Neural cell (in vitro differentiated cells): Measurements from ENCODE around the gene ICE1. TPM values are rescaled to one million over a fixed set of nuclear protein-coding genes. Genes with fewer than 3 reads are reported as not detected.
"Not testable (repeated sequence)": the region's sequence is repeated elsewhere in the genome, so short reads cannot be mapped to it uniquely, and the experiment has no call there.

Experiments used
- H2AFZ ChIP-seq: fragments of 200-600, 300-800 bp; sonication (generic), shearing (Covaris generic); 2 replicates; pipeline ENCODE4 v1.6.0; 2014; ENCODE audit warnings: low read depth, mild to moderate bottlenecking, antibody characterized with exemption, low read length, moderate library complexity
- H3F3A ChIP-seq: fragments of 200-600 bp; shearing (Covaris generic); 2 replicates; pipeline ENCODE4 v1.6.1; 2016; ENCODE audit warnings: mild to moderate bottlenecking, moderate library complexity, mixed read lengths, antibody characterized with exemption, low read length; ENCODE audit not compliant: insufficient read depth, poor library complexity, severe bottlenecking
- H3K27ac ChIP-seq: fragments of 200-600, 300-800 bp; sonication (generic), shearing (Covaris generic); 2 replicates; pipeline ENCODE4 v1.5.1; 2014; ENCODE audit warnings: mild to moderate bottlenecking, low read length, moderate library complexity
- H3K27me3 ChIP-seq: fragments of 300-800, 200-600 bp; sonication (generic), shearing (Covaris generic); 2 replicates; pipeline ENCODE4 v1.6.0; 2014; ENCODE audit warnings: mild to moderate bottlenecking, low read depth, low read length, moderate library complexity; ENCODE audit not compliant: insufficient read depth
- H3K36me3 ChIP-seq: fragments of 300-800, 200-600 bp; sonication (generic), shearing (Covaris generic); 2 replicates; pipeline ENCODE4 v1.5.1; 2014; ENCODE audit warnings: mild to moderate bottlenecking, antibody characterized with exemption, low read length, moderate library complexity; ENCODE audit not compliant: insufficient read depth
- H3K4me2 ChIP-seq: fragments of 300-800, 200-600 bp; sonication (generic), shearing (Covaris generic); 2 replicates; pipeline ENCODE4 v1.6.0; 2014; ENCODE audit warnings: mild to moderate bottlenecking, low read length
- H3K4me3 ChIP-seq: fragments of 300-800, 200-600 bp; sonication (generic), shearing (Covaris generic); 2 replicates; pipeline ENCODE4 v1.5.1; 2014; ENCODE audit warnings: mild to moderate bottlenecking, low read length, moderate library complexity
- H3K79me2 ChIP-seq: fragments of 200-600 bp; shearing (Covaris generic); replicated peaks from 2 replicates; pipeline ENCODE4 v1.6.0; 2014; ENCODE audit warnings: mild to moderate bottlenecking, low read length, moderate library complexity; ENCODE audit not compliant: insufficient read depth
- H3K9ac ChIP-seq: fragments of 300-800, 200-600 bp; sonication (generic), shearing (Covaris generic); 2 replicates; pipeline ENCODE4 v1.6.1; 2016; ENCODE audit warnings: mild to moderate bottlenecking, low read length, mixed read lengths
- H3K9me2 ChIP-seq: fragments of 200-600 bp; shearing (Covaris generic); 2 replicates; pipeline ENCODE4 v1.6.1; 2016; ENCODE audit warnings: mild to moderate bottlenecking, low read length, mixed read lengths; ENCODE audit not compliant: insufficient read depth
- H3K9me3 ChIP-seq: fragments of 200-600, 300-800 bp; sonication (generic), shearing (Covaris generic); 2 replicates; pipeline ENCODE4 v1.6.1; 2016; ENCODE audit warnings: mild to moderate bottlenecking, mixed run types, low read length, moderate library complexity, mixed read lengths
- H4K20me1 ChIP-seq: fragments of 200-600 bp; shearing (Covaris generic); 2 replicates; pipeline ENCODE4 v1.6.1; 2016; ENCODE audit warnings: mild to moderate bottlenecking, mixed run types; ENCODE audit not compliant: insufficient read depth
- CTCF ChIP-seq: fragments of 450-650 bp; IDR thresholded peaks from 2 replicates; pipeline ENCODE4 v1.5.1; 2014; ENCODE audit warnings: antibody characterized with exemption, mild to moderate bottlenecking, moderate library complexity; ENCODE audit not compliant: poor library complexity, severe bottlenecking
- EP300 ChIP-seq: fragments of 450-650 bp; conservative IDR thresholded peaks from 2 replicates; pipeline ENCODE4 v1.6.1; 2014; ENCODE audit warnings: antibody characterized with exemption, mild to moderate bottlenecking, moderate library complexity; ENCODE audit not compliant: poor library complexity, severe bottlenecking
- EZH2 ChIP-seq: fragments of 200-600, 300-800 bp; shearing (Covaris generic), sonication (generic); IDR thresholded peaks from 2 replicates; pipeline ENCODE4 v1.6.1; 2014; ENCODE audit warnings: antibody characterized with exemption, low read length, borderline replicate concordance, mild to moderate bottlenecking; ENCODE audit not compliant: insufficient read depth, poor library complexity, severe bottlenecking
- MXI1 ChIP-seq: fragments of 450-650 bp; conservative IDR thresholded peaks from 2 replicates; pipeline ENCODE4 v1.6.1; 2014; ENCODE audit warnings: antibody characterized with exemption, mild to moderate bottlenecking; ENCODE audit not compliant: poor library complexity, severe bottlenecking
- POLR2AphosphoS5 ChIP-seq: IDR thresholded peaks from 2 replicates; pipeline ENCODE4 v1.6.1; 2012
- RAD21 ChIP-seq: fragments of 450-650 bp; conservative IDR thresholded peaks from 2 replicates; pipeline ENCODE4 v1.6.1; 2014; ENCODE audit warnings: antibody characterized with exemption, mild to moderate bottlenecking, moderate library complexity
- SMC3 ChIP-seq: fragments of 450-650 bp; conservative IDR thresholded peaks from 2 replicates; pipeline ENCODE4 v1.6.1; 2014; ENCODE audit warnings: antibody characterized with exemption, mild to moderate bottlenecking, moderate library complexity; ENCODE audit not compliant: poor library complexity
- TAF1 ChIP-seq: IDR thresholded peaks from 2 replicates; pipeline ENCODE4 v1.6.1; 2012; ENCODE audit warnings: low read depth
- polyA plus RNA-seq: library from polyadenylated mRNA; depleted of rRNA; stranded (reverse); fragments of >200 nt; gene quantifications from 2 replicates; pipeline ENCODE4 v1.2.3, GENCODE V29; 2014
- TF ChIP-seq, protein P1 (sequence below): IDR thresholded peaks from 2 replicates; pipeline ENCODE4 v1.6.1; 2012; ENCODE audit warnings: borderline replicate concordance

The ICE1 gene
- polyA plus RNA-seq, 1 donor from 2014 or later: 22.1 TPM

- Histone ChIP-seq H3K79me2 (no peaks in the 10 kb centered on the region), H3K9ac (no peak overlapping the region), H3K9me3 (peaks cover 6% of the 10 kb centered on the region), H3K27me3 (no peaks in the 10 kb centered on the region), H3F3A (no peaks in the 10 kb centered on the region), H3K4me3 (no peak overlapping the region), H3K4me2 (no peak overlapping the region), H3K36me3 (no peaks in the 10 kb centered on the region), H4K20me1 (no peaks in the 10 kb centered on the region), H3K9me2 (no peaks in the 10 kb centered on the region), H2AFZ (no peak overlapping the region), H3K27ac (no peak overlapping the region)
- no peak for TF ChIP-seq CTCF
- TF ChIP-seq TAF1: no peak
- no peak for TF ChIP-seq SMC3
- no peak for TF ChIP-seq EZH2
- TF ChIP-seq POLR2AphosphoS5: no peak
- no peak for TF ChIP-seq RAD21
- TF ChIP-seq EP300: no peak
- TF ChIP-seq, protein P1, sequence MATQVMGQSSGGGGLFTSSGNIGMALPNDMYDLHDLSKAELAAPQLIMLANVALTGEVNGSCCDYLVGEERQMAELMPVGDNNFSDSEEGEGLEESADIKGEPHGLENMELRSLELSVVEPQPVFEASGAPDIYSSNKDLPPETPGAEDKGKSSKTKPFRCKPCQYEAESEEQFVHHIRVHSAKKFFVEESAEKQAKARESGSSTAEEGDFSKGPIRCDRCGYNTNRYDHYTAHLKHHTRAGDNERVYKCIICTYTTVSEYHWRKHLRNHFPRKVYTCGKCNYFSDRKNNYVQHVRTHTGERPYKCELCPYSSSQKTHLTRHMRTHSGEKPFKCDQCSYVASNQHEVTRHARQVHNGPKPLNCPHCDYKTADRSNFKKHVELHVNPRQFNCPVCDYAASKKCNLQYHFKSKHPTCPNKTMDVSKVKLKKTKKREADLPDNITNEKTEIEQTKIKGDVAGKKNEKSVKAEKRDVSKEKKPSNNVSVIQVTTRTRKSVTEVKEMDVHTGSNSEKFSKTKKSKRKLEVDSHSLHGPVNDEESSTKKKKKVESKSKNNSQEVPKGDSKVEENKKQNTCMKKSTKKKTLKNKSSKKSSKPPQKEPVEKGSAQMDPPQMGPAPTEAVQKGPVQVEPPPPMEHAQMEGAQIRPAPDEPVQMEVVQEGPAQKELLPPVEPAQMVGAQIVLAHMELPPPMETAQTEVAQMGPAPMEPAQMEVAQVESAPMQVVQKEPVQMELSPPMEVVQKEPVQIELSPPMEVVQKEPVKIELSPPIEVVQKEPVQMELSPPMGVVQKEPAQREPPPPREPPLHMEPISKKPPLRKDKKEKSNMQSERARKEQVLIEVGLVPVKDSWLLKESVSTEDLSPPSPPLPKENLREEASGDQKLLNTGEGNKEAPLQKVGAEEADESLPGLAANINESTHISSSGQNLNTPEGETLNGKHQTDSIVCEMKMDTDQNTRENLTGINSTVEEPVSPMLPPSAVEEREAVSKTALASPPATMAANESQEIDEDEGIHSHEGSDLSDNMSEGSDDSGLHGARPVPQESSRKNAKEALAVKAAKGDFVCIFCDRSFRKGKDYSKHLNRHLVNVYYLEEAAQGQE: no peak
- TF ChIP-seq MXI1: no peak
Observed at GRCh38 chr5:5407924-5408323, 14.6 kb upstream of the ICE1 start.

GRCh38 chr5:5409151-5409810 is 13.2 kb upstream of the ICE1 start:
- Histone ChIP-seq H3K27ac (no peak overlapping the region), H2AFZ (no peak overlapping the region), H3K4me2 (no peak overlapping the region), H3K79me2 (no peaks in the 10 kb centered on the region), H3K4me3 (no peak overlapping the region), H3K9ac (no peak overlapping the region), H4K20me1 (no peaks in the 10 kb centered on the region), H3K9me2 (no peaks in the 10 kb centered on the region), H3K36me3 (no peaks in the 10 kb centered on the region), H3F3A (no peaks in the 10 kb centered on the region), H3K27me3 (no peaks in the 10 kb centered on the region), H3K9me3 (peaks cover 6% of the 10 kb centered on the region)
- TF ChIP-seq EZH2: no peak
- no peak for TF ChIP-seq SMC3

GRCh38 chr5:5413856-5414255 is 8.6 kb upstream of the ICE1 start:
- H3K27me3 ChIP-seq, H3K79me2 ChIP-seq: not testable (repeated sequence)

More at GRCh38 chr5:5413856-5414255, 8.6 kb upstream of the ICE1 start:
- not testable (repeated sequence) for H3K4me2 ChIP-seq, H2AFZ ChIP-seq, H3K9me3 ChIP-seq, H3F3A ChIP-seq, H4K20me1 ChIP-seq, H3K27ac ChIP-seq, H3K9ac ChIP-seq, H3K9me2 ChIP-seq, H3K4me3 ChIP-seq, H3K36me3 ChIP-seq
